Activated gamma-delta T cell treated with Interleukin-2 at 50 U/mL for 16 hours (primary cell): ENCODE measurements around the gene CPA1.

Experiments used
- DNase-seq: peaks from one replicate; pipeline ENCODE4 v3.0.0-alpha.2; 2020

The CPA1 gene

GRCh38 chr7:130356121-130356875, 24.0 kb upstream of the CPA1 start:
- no peak for DNase-seq

GRCh38 chr7:130356876-130357611, 23.2 kb upstream of the CPA1 start:
- DNase-seq = no peak

- DNase-seq = no peak
Measured at GRCh38 chr7:130358471-130358870, 21.8 kb upstream of the CPA1 start.

- no peak for DNase-seq
Measured at GRCh38 chr7:130359276-130359857, 20.9 kb upstream of the CPA1 start.

GRCh38 chr7:130360518-130360917, 19.8 kb upstream of the CPA1 start:
- no peak for DNase-seq

- no peak for DNase-seq
Measured at GRCh38 chr7:130361681-130362080, 18.6 kb upstream of the CPA1 start.

- DNase-seq = no peak
Measured at GRCh38 chr7:130362251-130362816, 18.0 kb upstream of the CPA1 start.

- DNase-seq = no peak
Measured at GRCh38 chr7:130363026-130363847, 17.1 kb upstream of the CPA1 start.

GRCh38 chr7:130364451-130364850, 15.8 kb upstream of the CPA1 start:
- DNase-seq = no peak

- no peak for DNase-seq
Measured at GRCh38 chr7:130365088-130365487, 15.2 kb upstream of the CPA1 start.

GRCh38 chr7:130365511-130366441, 14.5 kb upstream of the CPA1 start:
- no peak for DNase-seq

GRCh38 chr7:130366564-130366963, 13.7 kb upstream of the CPA1 start:
- DNase-seq = no peak

GRCh38 chr7:130367088-130367755, 13.1 kb upstream of the CPA1 start:
- no peak for DNase-seq

- DNase-seq = no peak
Measured at GRCh38 chr7:130367836-130368746, 12.2 kb upstream of the CPA1 start.

- DNase-seq = no peak
Measured at GRCh38 chr7:130369110-130369711, 11.1 kb upstream of the CPA1 start.

- no peak for DNase-seq
Measured at GRCh38 chr7:130369831-130370550, 10.3 kb upstream of the CPA1 start.

GRCh38 chr7:130371046-130371445, 9.2 kb upstream of the CPA1 start:
- no peak for DNase-seq

GRCh38 chr7:130372402-130373165, 7.7 kb upstream of the CPA1 start:
- no peak for DNase-seq
